Measurements from ENCODE around the gene DDX24.

DNA sequence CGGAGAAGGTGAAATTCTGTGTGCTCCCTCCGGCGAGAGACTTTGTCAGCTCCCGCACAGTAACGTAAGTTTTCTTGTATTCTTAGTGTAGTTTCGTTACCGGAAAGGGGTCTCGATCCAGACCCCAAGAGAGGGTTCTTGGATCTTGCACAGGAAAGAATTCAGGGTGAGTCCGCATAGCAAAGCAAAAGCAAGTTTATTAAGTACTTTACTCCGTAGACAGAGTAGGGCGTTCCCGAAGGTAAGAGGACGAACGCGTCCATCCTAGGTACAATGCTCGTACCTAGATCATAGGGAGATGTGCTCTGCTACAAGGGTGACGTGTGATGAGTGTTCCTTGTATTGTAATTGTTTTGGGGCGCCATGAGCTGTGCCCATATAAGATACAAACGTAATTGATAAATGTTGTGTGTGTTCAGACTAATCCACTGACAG lies 401 bp upstream of the DDX24 start:
- TF ChIP-seq, protein P1, sequence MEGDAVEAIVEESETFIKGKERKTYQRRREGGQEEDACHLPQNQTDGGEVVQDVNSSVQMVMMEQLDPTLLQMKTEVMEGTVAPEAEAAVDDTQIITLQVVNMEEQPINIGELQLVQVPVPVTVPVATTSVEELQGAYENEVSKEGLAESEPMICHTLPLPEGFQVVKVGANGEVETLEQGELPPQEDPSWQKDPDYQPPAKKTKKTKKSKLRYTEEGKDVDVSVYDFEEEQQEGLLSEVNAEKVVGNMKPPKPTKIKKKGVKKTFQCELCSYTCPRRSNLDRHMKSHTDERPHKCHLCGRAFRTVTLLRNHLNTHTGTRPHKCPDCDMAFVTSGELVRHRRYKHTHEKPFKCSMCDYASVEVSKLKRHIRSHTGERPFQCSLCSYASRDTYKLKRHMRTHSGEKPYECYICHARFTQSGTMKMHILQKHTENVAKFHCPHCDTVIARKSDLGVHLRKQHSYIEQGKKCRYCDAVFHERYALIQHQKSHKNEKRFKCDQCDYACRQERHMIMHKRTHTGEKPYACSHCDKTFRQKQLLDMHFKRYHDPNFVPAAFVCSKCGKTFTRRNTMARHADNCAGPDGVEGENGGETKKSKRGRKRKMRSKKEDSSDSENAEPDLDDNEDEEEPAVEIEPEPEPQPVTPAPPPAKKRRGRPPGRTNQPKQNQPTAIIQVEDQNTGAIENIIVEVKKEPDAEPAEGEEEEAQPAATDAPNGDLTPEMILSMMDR (IDR thresholded peaks at IDR 0.05; ENCODE audit: insufficient read depth, low read depth, low read length): no peak
- no peak for TF ChIP-seq EZH2 (IDR thresholded peaks at IDR 0.05; ENCODE audit: insufficient read depth, low read length)
